ENCODE measurements around the gene KCNE4.

- TF ChIP-seq CTCF (IDR thresholded peaks at IDR 0.05; ENCODE audit: low read length) (no peak), EZH2phosphoT487 (IDR thresholded peaks at IDR 0.05; ENCODE audit: low read length) (no peak)
Measured at GRCh38 chr2:223055140-223055539, 3.1 kb downstream of the KCNE4 start.
